ENCODE data around the gene TMEM125.

DNA sequence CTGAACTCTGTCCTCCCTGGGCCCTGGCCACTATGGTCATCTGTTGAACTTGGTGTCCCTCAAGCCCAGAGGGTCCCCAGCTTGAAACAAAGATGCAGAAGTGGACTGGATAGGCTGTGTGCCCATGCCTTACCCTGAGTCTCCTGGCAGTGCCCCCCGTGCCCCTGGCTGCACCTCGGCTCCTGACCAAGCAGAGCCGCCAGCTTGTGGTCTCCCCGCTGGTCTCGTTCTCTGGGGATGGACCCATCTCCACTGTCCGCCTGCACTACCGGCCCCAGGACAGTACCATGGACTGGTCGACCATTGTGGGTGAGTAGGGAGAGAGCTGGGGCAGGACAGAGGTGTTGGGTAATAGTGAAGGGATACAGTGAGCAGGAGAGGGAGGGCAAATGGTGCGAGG lies 41.7 kb downstream of the TMEM125 start:
- TF ChIP-seq, protein P1, sequence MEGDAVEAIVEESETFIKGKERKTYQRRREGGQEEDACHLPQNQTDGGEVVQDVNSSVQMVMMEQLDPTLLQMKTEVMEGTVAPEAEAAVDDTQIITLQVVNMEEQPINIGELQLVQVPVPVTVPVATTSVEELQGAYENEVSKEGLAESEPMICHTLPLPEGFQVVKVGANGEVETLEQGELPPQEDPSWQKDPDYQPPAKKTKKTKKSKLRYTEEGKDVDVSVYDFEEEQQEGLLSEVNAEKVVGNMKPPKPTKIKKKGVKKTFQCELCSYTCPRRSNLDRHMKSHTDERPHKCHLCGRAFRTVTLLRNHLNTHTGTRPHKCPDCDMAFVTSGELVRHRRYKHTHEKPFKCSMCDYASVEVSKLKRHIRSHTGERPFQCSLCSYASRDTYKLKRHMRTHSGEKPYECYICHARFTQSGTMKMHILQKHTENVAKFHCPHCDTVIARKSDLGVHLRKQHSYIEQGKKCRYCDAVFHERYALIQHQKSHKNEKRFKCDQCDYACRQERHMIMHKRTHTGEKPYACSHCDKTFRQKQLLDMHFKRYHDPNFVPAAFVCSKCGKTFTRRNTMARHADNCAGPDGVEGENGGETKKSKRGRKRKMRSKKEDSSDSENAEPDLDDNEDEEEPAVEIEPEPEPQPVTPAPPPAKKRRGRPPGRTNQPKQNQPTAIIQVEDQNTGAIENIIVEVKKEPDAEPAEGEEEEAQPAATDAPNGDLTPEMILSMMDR (conservative IDR thresholded peaks at IDR 0.05; ENCODE audit: low read length): no peak
- no peak for TF ChIP-seq EZH2phosphoT487 (IDR thresholded peaks at IDR 0.05; ENCODE audit: borderline replicate concordance, low read depth, low read length)

Data from OCI-LY7 (cell line).